ENCODE measurements around the gene PGRMC2. TPM values are rescaled to one million over a fixed set of nuclear protein-coding genes. Genes with fewer than 3 reads are reported as not detected.

PGRMC2 gene
- 10 to 100 TPM; 43.8 to 47.0 TPM for total RNA-seq

DNA sequence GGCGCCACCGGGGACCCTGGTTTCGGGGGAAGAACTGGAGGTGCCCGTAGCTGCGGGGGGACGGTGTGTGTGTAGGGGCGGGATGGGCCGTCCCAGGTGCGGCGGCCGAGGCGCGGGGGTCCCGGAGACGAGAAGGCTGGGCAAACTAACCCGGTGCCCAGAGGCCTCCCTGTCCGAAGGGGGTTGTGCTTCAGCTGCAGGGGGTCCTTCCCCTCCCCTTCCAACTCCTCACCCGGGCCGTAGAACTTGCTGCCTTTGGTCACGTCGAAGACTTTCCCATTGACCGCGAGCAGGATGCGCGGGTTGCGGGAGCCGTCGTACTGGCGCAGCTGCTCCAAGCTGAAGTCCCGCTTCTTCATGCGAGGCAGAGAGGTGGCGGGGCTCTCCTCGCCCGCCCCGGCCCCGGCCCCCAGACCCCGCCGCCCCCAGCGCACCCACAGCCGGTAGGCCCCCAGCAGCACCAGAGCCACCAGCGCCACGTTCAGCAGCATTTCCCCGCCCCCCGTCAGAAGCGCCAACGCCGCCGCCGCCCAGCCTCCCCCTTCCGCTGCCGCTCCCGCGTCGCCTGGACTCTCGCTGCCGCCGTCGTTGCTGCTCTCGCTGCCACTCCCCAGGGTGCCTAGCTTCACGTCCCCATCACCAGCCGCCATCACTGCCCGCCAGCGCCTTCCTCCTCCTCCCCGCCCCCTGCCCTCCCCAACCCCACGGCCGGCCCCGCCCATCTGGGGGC lies at the start of gene PGRMC2:
Gene PGRMC2, minus strand, starts transcription at position 673 of the 730 bp plus-strand sequence. Its CDS starts 23 bp downstream, at position 650.
- H3K4me3 Mint-ChIP-seq, result peak within 1 kb of the TSS; percentile 83
- peaks cover 31% of the 10 kb centered on the region for H3K4me1 Mint-ChIP-seq
- no peak for DNase-seq
- peaks cover 34% of the 10 kb centered on the region for H3K36me3 Mint-ChIP-seq
- peaks cover 2% of the 10 kb centered on the region for H3K9me3 Mint-ChIP-seq
- H3K27ac Mint-ChIP-seq, result peak within 1 kb of the TSS; percentile 89
- no peaks in the 10 kb centered on the region for H3K27me3 Mint-ChIP-seq

GRCh38 chr4:128335541-128335940 lies 47.9 kb upstream of the PGRMC2 start:
- no peaks in the 10 kb centered on the region for H3K27me3 Mint-ChIP-seq
- H3K27ac Mint-ChIP-seq, result no peak overlapping the region
- H3K36me3 Mint-ChIP-seq, result peaks cover 13% of the 10 kb centered on the region
- no peak overlapping the region for H3K4me3 Mint-ChIP-seq
- no peaks in the 10 kb centered on the region for H3K4me1 Mint-ChIP-seq
- no peak for DNase-seq
- H3K9me3 Mint-ChIP-seq, result no peaks in the 10 kb centered on the region

GRCh38 chr4:128334256-128334655 lies 46.6 kb upstream of the PGRMC2 start:
- no peak for DNase-seq
- Mint-ChIP-seq H3K27me3 (no peaks in the 10 kb centered on the region), H3K36me3 (peaks cover 9% of the 10 kb centered on the region), H3K9me3 (no peaks in the 10 kb centered on the region), H3K27ac (no peak overlapping the region), H3K4me3 (no peak overlapping the region), H3K4me1 (no peaks in the 10 kb centered on the region)

DNA sequence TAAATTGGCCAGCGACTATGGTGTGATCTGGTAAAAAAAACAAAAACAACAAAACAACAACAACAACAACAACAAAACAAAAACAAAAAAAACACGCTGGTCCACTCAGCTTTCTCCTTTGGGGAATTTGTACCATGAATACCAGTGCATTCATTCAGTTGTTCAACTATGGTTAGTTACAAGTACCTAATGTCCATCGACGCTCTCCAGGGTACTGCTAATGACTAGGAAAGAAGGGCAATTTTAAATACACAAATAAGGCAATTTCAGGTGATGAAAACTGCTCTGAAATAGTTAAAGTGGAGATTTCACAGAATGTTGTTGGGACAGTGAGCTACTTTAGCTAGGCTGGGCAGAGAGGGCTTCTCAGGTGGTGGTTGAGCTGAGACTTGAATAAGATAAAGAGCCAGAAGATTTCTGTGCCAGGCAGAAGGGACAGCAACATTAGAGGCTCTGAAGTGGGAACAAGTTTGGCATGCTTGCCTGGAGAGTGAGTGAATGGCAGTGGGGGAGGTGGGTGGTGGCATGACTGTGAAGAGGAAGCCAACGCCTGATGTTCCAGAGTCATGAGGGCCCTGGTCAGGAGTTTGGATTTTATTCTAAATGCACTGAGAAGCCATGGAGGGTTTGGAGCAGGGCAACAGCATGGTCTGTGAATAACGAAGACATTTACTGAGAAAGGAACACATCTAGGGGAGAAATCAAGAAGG lies 45.9 kb upstream of the PGRMC2 start:
- H3K9me3 Mint-ChIP-seq, result no peaks in the 10 kb centered on the region

GRCh38 chr4:128332081-128332480 lies 44.5 kb upstream of the PGRMC2 start:
- DNase-seq, result no peak
- Mint-ChIP-seq H3K27me3 (no peaks in the 10 kb centered on the region), H3K9me3 (no peaks in the 10 kb centered on the region), H3K4me1 (no peaks in the 10 kb centered on the region), H3K27ac (no peak overlapping the region), H3K36me3 (peaks cover 12% of the 10 kb centered on the region), H3K4me3 (no peak overlapping the region)

More for the DNA sequence above, 45.9 kb upstream of the PGRMC2 start:
- Mint-ChIP-seq H3K4me3 (no peak overlapping the region), H3K27me3 (no peaks in the 10 kb centered on the region), H3K27ac (no peak overlapping the region), H3K4me1 (no peaks in the 10 kb centered on the region), H3K36me3 (peaks cover 9% of the 10 kb centered on the region)
- no peak for DNase-seq

DNA sequence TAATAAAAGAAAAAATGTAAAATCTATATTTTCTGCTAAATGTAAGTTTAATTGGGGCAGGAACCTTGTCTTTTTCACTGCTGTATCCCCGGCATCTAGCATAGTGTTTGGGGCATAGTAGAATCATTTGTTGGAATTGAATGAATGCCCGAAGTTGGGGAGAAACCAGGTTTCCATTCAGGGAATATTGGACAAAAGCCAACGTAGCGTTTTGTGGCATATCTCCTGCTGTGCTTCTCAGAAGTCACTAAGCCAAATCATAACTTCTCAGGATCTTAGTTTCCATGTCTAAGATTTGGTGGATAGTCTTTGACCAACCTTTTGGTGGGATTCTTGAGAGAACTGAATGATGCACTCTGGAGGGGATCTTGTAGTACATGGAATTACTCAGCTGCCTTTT lies 42.0 kb upstream of the PGRMC2 start:
- H3K4me3 Mint-ChIP-seq, result no peak overlapping the region
- H3K4me1 Mint-ChIP-seq, result no peaks in the 10 kb centered on the region
- no peak overlapping the region for H3K27ac Mint-ChIP-seq
- no peaks in the 10 kb centered on the region for H3K27me3 Mint-ChIP-seq
- H3K36me3 Mint-ChIP-seq, result peaks cover 14% of the 10 kb centered on the region
- no peaks in the 10 kb centered on the region for H3K9me3 Mint-ChIP-seq
- DNase-seq, result no peak

GRCh38 chr4:128328106-128328505 lies 40.5 kb upstream of the PGRMC2 start:
- Mint-ChIP-seq H3K9me3 (no peaks in the 10 kb centered on the region), H3K27ac (no peak overlapping the region), H3K4me1 (no peaks in the 10 kb centered on the region), H3K27me3 (no peaks in the 10 kb centered on the region), H3K36me3 (peaks cover 10% of the 10 kb centered on the region), H3K4me3 (no peak overlapping the region)
- DNase-seq, result no peak

GRCh38 chr4:128323401-128323800 lies 35.8 kb upstream of the PGRMC2 start:
- Mint-ChIP-seq H3K4me3 (no peak overlapping the region), H3K9me3 (no peaks in the 10 kb centered on the region), H3K27me3 (no peaks in the 10 kb centered on the region), H3K36me3 (peaks cover 7% of the 10 kb centered on the region), H3K4me1 (no peaks in the 10 kb centered on the region), H3K27ac (no peak overlapping the region)
- DNase-seq, result no peak

DNA sequence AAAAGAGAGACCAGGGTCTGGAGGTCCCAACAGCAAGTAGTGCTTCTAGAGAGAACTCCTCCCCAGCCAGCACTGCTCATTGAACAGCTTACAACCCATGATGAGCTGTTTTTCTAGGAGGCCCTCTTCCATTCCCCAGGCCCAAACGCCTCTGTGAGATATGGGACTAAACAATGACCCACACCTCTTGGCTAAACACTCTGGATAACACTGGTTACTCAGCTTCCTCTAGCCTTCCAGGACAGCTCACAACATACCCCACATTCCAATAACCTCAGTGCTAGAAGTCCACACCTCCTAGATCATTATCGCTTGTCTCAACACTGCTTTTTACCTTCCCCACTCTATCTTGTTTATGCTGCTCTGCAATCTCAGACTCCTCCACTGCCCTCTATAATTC lies 35.4 kb upstream of the PGRMC2 start:
- no peaks in the 10 kb centered on the region for H3K9me3 Mint-ChIP-seq
- H3K27me3 Mint-ChIP-seq, result no peaks in the 10 kb centered on the region
- DNase-seq, result no peak
- H3K4me3 Mint-ChIP-seq, result no peak overlapping the region
- no peaks in the 10 kb centered on the region for H3K4me1 Mint-ChIP-seq
- H3K36me3 Mint-ChIP-seq, result peaks cover 6% of the 10 kb centered on the region
- H3K27ac Mint-ChIP-seq, result no peak overlapping the region

- H3K9me3 Mint-ChIP-seq, result no peaks in the 10 kb centered on the region
- peaks cover 8% of the 10 kb centered on the region for H3K36me3 Mint-ChIP-seq
- no peaks in the 10 kb centered on the region for H3K27me3 Mint-ChIP-seq
- no peak for DNase-seq
- no peak overlapping the region for H3K4me3 Mint-ChIP-seq
- no peak overlapping the region for H3K27ac Mint-ChIP-seq
- H3K4me1 Mint-ChIP-seq, result no peaks in the 10 kb centered on the region
Measured at GRCh38 chr4:128322311-128322710, 34.7 kb upstream of the PGRMC2 start.

DNA sequence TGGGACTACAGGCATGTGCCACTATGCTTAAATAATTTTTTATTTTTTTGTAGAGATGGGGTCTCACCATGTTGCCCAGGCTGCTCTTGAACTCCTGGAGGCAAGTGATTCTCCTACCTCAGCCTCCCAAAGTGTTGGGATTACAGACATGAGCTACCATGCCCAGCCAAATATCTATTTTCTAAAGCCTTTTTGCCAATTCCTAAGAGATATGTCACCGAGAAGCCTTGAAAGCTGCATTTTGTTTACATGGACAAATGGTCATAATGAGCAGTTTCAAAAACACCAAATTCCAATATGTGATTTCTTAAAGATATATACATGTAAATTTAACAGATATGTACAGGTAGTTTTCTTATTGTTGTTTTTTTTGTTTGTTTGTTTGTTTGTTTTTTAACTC lies 33.0 kb upstream of the PGRMC2 start:
- no peak for DNase-seq
- Mint-ChIP-seq H3K4me1 (no peaks in the 10 kb centered on the region), H3K9me3 (no peaks in the 10 kb centered on the region), H3K27ac (no peak overlapping the region), H3K27me3 (no peaks in the 10 kb centered on the region), H3K4me3 (no peak overlapping the region), H3K36me3 (peaks cover 11% of the 10 kb centered on the region)

DNA sequence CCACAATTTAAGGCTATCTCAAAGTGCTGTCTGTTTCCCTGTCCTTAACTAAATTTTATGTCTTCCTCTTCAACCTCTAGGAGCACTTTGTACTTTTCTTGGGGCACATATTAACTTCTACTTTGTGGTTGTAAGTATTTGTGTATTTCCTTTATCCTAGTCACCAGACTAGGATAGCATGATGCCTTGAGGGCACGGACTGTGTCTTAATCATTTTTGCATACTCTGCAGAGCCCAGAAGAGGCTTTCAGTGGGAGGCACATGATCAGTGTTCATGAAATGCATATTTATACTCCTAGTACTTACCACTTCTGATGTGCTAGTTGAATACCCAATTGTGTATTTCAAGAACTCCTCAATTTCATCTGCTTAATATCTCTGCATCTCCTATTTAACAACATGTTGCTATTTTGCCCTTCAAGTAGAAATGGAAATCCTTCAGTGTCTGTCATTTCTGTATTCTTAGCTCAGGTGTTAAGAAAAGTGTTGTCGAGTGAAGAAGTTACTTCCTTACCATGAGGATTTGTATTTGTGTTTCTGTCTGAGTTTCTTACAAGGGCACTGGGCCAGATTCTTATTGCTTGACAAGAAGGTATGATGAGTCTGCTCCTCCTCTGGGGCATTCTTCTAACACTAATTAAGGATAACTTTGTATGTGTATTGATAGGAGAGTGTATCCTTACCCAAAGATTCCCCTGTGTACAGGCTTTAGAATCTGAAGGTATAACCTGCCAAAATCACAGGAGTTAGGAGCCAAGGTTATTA lies 28.3 kb upstream of the PGRMC2 start:
- DNase-seq, result no peak
- Mint-ChIP-seq H3K27me3 (no peaks in the 10 kb centered on the region), H3K36me3 (peaks cover 11% of the 10 kb centered on the region), H3K27ac (no peak overlapping the region), H3K4me3 (no peak overlapping the region), H3K9me3 (no peaks in the 10 kb centered on the region), H3K4me1 (no peaks in the 10 kb centered on the region)

DNA sequence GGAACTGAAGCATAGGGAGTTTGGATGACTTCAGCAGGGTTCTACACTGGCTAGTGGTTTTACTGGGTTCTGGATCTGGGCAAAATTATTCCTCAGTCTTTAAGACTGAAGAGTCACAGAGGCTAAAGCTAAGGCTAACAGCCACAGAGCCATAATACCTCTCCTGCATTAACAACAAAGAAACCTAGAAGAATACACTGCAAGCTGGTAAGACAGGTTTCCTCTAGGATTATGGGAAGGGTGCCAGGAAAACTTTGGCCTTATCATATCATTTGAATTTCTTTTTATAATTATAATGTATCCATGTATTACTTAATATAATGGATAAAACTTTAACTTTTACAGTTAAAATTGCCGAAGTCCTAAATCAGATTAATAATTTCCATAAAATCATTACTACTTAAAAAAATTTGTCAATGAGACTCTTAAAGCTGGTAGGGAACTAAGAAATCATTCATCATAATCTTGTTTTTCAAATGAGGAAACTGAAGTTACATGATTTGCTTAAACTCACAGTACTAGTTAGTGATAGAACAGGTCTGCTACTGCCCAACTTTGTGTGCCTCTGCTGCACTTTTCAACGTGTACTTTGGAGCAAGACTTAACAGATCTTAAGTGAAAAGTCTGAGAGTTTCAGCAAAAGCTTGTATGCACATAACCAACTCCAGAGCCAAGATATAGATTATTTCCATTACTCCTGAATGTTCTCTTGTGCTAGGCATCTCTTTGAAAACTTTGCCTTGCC lies 24.2 kb upstream of the PGRMC2 start:
- no peak overlapping the region for H3K27ac Mint-ChIP-seq
- DNase-seq, result no peak
- H3K9me3 Mint-ChIP-seq, result no peaks in the 10 kb centered on the region
- no peak overlapping the region for H3K4me3 Mint-ChIP-seq
- peaks cover 11% of the 10 kb centered on the region for H3K36me3 Mint-ChIP-seq
- H3K4me1 Mint-ChIP-seq, result peaks cover 2% of the 10 kb centered on the region
- no peaks in the 10 kb centered on the region for H3K27me3 Mint-ChIP-seq

DNA sequence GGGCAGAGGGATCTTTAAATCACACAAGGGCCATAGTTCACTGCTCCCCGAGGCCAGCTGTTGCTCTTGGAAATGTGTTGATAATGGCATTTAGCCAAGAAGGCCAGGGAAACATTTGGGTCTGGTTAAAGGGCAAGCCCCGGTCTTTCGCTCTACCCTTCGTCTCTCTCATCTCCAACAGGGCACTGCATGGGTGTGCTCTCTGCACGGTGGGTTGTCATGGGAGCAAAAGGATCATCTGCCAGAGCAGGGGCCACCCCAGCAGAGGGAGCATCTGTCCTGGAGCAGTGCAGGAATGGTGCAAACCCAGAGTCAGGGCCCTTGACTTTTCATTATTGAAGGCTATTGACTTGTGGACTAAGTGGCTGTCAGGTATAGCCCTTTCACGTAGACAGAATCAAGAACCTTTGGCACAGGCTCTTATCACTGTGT lies 22.7 kb upstream of the PGRMC2 start:
- Mint-ChIP-seq H3K36me3 (peaks cover 12% of the 10 kb centered on the region), H3K4me3 (no peak overlapping the region), H3K27me3 (no peaks in the 10 kb centered on the region), H3K27ac (no peak overlapping the region), H3K4me1 (peaks cover 2% of the 10 kb centered on the region), H3K9me3 (no peaks in the 10 kb centered on the region)
- no peak for DNase-seq

- peaks cover 2% of the 10 kb centered on the region for H3K4me1 Mint-ChIP-seq
- H3K27me3 Mint-ChIP-seq, result no peaks in the 10 kb centered on the region
- no peak for DNase-seq
- no peak overlapping the region for H3K27ac Mint-ChIP-seq
- H3K36me3 Mint-ChIP-seq, result peaks cover 14% of the 10 kb centered on the region
- no peak overlapping the region for H3K4me3 Mint-ChIP-seq
- H3K9me3 Mint-ChIP-seq, result no peaks in the 10 kb centered on the region
Measured at GRCh38 chr4:128309585-128309984, 22.0 kb upstream of the PGRMC2 start.
